Left ventricle myocardium superior (tissue), 1 donor: Measurements from ENCODE around the gene GYS1. TPM values are rescaled to one million over a fixed set of nuclear protein-coding genes. Genes with fewer than 3 reads are reported as not detected.
"Not testable (repeated sequence)": the region's sequence is repeated elsewhere in the genome, so short reads cannot be mapped to it uniquely, and the experiment has no call there.

ENCODE experiments used
- ATAC-seq: fragments of 200-7000 bp; cut with Tn5 transposase; one replicate; pipeline ENCODE4 v1.9.1; 2020; ENCODE audit warnings: mild to moderate bottlenecking, moderate library complexity
- DNase-seq: peaks from one replicate; pipeline ENCODE4 v3.0.0-alpha.2; 2020
- intact Hi-C: fragments of 100-400 bp; cut with micrococcal nuclease; formaldehyde crosslinking; loops from one replicate; pipeline ENCODE4 v1.11.0; 2022
- total RNA-seq: library from RNA; stranded (reverse); fragmentation: NEBNext Ultra II Directional; extraction: Animal tissue kit (Norgen Biotek cat#: 25700); gene quantifications from one replicate; pipeline ENCODE4 v1.2.1, GENCODE V29; 2021
- donor health status: DM: no; HTN: yes; CAD: no; lungs with severe emphysema.

Gene GYS1
- total RNA-seq, 1 donor from 2014 or later: 103 TPM

GRCh38 chr19:49019242-49019932 lies 26.3 kb upstream of the GYS1 start:
- ATAC-seq: peak; percentile 71
- intact Hi-C loops: no loop called here
- DNase-seq: peak; percentile 83

GRCh38 chr19:49018388-49019241 lies 25.5 kb upstream of the GYS1 start:
- DNase-seq (peak; percentile 57), ATAC-seq (peak; percentile 17)
- intact Hi-C loops: not testable (repeated sequence)

- DNase-seq (peak; percentile 67), ATAC-seq (peak; percentile 79)
- intact Hi-C loops: no loop called here
These were observed 24.7 kb upstream of the GYS1 start for GRCh38 chr19:49017666-49018351.

- intact Hi-C loops: no loop called here
- ATAC-seq: no peak
- no peak for DNase-seq
These were observed 24.0 kb upstream of the GYS1 start, which contains the start of gene LHB for GRCh38 chr19:49017041-49017665. TSS of gene LHB (minus strand) at chr19:49017091. CDS start at chr19:49017081, 10 bp downstream.

GRCh38 chr19:49016067-49016839 lies 23.1 kb upstream of the GYS1 start:
- ATAC-seq (no peak), DNase-seq (no peak)
- intact Hi-C loops: no loop called here

GRCh38 chr19:49014870-49015255 lies 21.8 kb upstream of the GYS1 start:
- DNase-seq: no peak
- ATAC-seq: no peak
- intact Hi-C loops: no loop called here

GRCh38 chr19:49014123-49014869 lies 21.2 kb upstream of the GYS1 start:
- ATAC-seq (no peak), DNase-seq (no peak)
- intact Hi-C loops: no loop called here

- DNase-seq (no peak), ATAC-seq (no peak)
- intact Hi-C loops: no loop called here
These were observed 18.1 kb upstream of the GYS1 start for GRCh38 chr19:49011194-49011593.

- ATAC-seq (no peak), DNase-seq (no peak)
- intact Hi-C loops: no loop called here
These were observed 17.3 kb upstream of the GYS1 start for GRCh38 chr19:49010453-49010852.

GRCh38 chr19:49009828-49010227 lies 16.7 kb upstream of the GYS1 start:
- DNase-seq (no peak), ATAC-seq (no peak)
- intact Hi-C loops: no loop called here

- DNase-seq: no peak
- intact Hi-C loops: no loop called here
- ATAC-seq: no peak
These were observed 13.8 kb upstream of the GYS1 start for GRCh38 chr19:49006905-49007304.

GRCh38 chr19:49004964-49005614 lies 12.0 kb upstream of the GYS1 start:
- ATAC-seq (no peak), DNase-seq (no peak)
- intact Hi-C loops: no loop called here

GRCh38 chr19:49004133-49004532 lies 11.0 kb upstream of the GYS1 start:
- intact Hi-C loops: no loop called here
- ATAC-seq: no peak
- no peak for DNase-seq

GRCh38 chr19:48999481-49000325 lies 6.6 kb upstream of the GYS1 start:
- DNase-seq (peak; percentile 60), ATAC-seq (peak; percentile 42)
- intact Hi-C loops: no loop called here

- no peak for DNase-seq
- no peak for ATAC-seq
- intact Hi-C loops: no loop called here
These were observed 4.9 kb upstream of the GYS1 start for GRCh38 chr19:48997972-48998371.

- no peak for DNase-seq
- no peak for ATAC-seq
- intact Hi-C loops: no loop called here
These were observed 902 bp upstream of the GYS1 start for GRCh38 chr19:48994035-48994386.
